Measurements from ENCODE around the gene ZCCHC9. TPM values are rescaled to one million over a fixed set of nuclear protein-coding genes. Genes with fewer than 3 reads are reported as not detected.

The ZCCHC9 gene
- total RNA-seq, 1 experiment from 2014 or later, result 22.0 TPM

- H3K9me3 ChIP-seq (ENCODE audit: insufficient read depth, low read depth), result no peaks in the 10 kb centered on the region
- no peaks in the 10 kb centered on the region for H3K9me2 ChIP-seq (ENCODE audit: insufficient read depth)
- no TSS peak for BruUV-seq (replicated peaks)
- ChIA-PET POLR2A (ENCODE audit: unreplicated experiment) (no interaction called here), CTCF (no interaction called here)
- no peaks in the 10 kb centered on the region for H3K27me3 ChIP-seq (ENCODE audit: insufficient read depth, low read depth)
- H3K4me3 ChIP-seq, result no peak overlapping the region
- H3F3A ChIP-seq (ENCODE audit: insufficient read depth, low read depth), result no peaks in the 10 kb centered on the region
- no peak overlapping the region for H3K4me2 ChIP-seq
- no peaks in the 10 kb centered on the region for H3K79me2 ChIP-seq (ENCODE audit: low read depth)
- H3K27ac ChIP-seq, result no peak overlapping the region
- no peaks in the 10 kb centered on the region for H3K36me3 ChIP-seq (ENCODE audit: low read depth)
- DNase-seq, result no peak
- no peak overlapping the region for H2AFZ ChIP-seq
- TF ChIP-seq EZH2 (IDR thresholded peaks at IDR 0.05; ENCODE audit: low read depth), result no peak
- TF ChIP-seq CTCF (conservative IDR thresholded peaks at IDR 0.05), result no peak
- no peaks in the 10 kb centered on the region; the same call in 1 of the 2 replicates for H4K20me1 ChIP-seq (ENCODE audit: insufficient read depth)
- intact Hi-C loops (cut with micrococcal nuclease; ENCODE audit: unreplicated experiment), result no loop called here
- H3K4me1 ChIP-seq (replicated peaks; ENCODE audit: insufficient read depth), result no peaks in the 10 kb centered on the region
Measured at GRCh38 chr5:81283976-81284375, 17.4 kb upstream of the ZCCHC9 start.

GRCh38 chr5:81286059-81286617, 15.2 kb upstream of the ZCCHC9 start:
- no peak for DNase-seq
- ChIA-PET POLR2A (ENCODE audit: unreplicated experiment) (no interaction called here), CTCF (interaction anchor here (1.7 kb wide), 1 partner anchor 13 kb away, joined by 7 read pairs; no protein-coding TSS in a partner anchor)
- H3K4me3 ChIP-seq, result no peak overlapping the region
- H3K27ac ChIP-seq, result no peak overlapping the region
- intact Hi-C loops (cut with micrococcal nuclease; ENCODE audit: unreplicated experiment), result no loop called here
- H3K36me3 ChIP-seq (ENCODE audit: low read depth), result no peaks in the 10 kb centered on the region
- H3F3A ChIP-seq (ENCODE audit: insufficient read depth, low read depth), result no peaks in the 10 kb centered on the region
- no peak overlapping the region for H2AFZ ChIP-seq
- no peaks in the 10 kb centered on the region for H3K27me3 ChIP-seq (ENCODE audit: insufficient read depth, low read depth)
- H3K9me3 ChIP-seq (ENCODE audit: insufficient read depth, low read depth), result no peaks in the 10 kb centered on the region
- H3K9me2 ChIP-seq (ENCODE audit: insufficient read depth), result no peaks in the 10 kb centered on the region
- H3K4me1 ChIP-seq (replicated peaks; ENCODE audit: insufficient read depth), result no peaks in the 10 kb centered on the region
- H3K4me2 ChIP-seq, result no peak overlapping the region
- no peak for TF ChIP-seq CTCF (conservative IDR thresholded peaks at IDR 0.05)
- TF ChIP-seq EZH2 (IDR thresholded peaks at IDR 0.05; ENCODE audit: low read depth), result no peak
- BruUV-seq (replicated peaks), result no TSS peak
- H4K20me1 ChIP-seq (ENCODE audit: insufficient read depth), result no peaks in the 10 kb centered on the region; the same call in 1 of the 2 replicates
- H3K79me2 ChIP-seq (ENCODE audit: low read depth), result peaks cover 8% of the 10 kb centered on the region; the same call in 1 of the 2 replicates

GRCh38 chr5:81288021-81288433, 13.4 kb upstream of the ZCCHC9 start:
- no peak for DNase-seq
- H3K4me1 ChIP-seq (replicated peaks; ENCODE audit: insufficient read depth), result no peaks in the 10 kb centered on the region
- POLR2A ChIA-PET (ENCODE audit: unreplicated experiment), result no interaction called here
- peaks cover 26% of the 10 kb centered on the region for H3K79me2 ChIP-seq (ENCODE audit: low read depth)
- CTCF ChIA-PET, result no interaction called here
- no peak overlapping the region for H3K4me3 ChIP-seq
- no peak overlapping the region for H2AFZ ChIP-seq
- H3K9me3 ChIP-seq (ENCODE audit: insufficient read depth, low read depth), result peaks cover 9% of the 10 kb centered on the region; the same call in 1 of the 2 replicates
- H3K4me2 ChIP-seq, result no peak overlapping the region
- BruUV-seq (replicated peaks), result no TSS peak
- no peaks in the 10 kb centered on the region for H3K36me3 ChIP-seq (ENCODE audit: low read depth)
- no peak overlapping the region for H3K27ac ChIP-seq
- H3F3A ChIP-seq (ENCODE audit: insufficient read depth, low read depth), result no peaks in the 10 kb centered on the region
- H3K27me3 ChIP-seq (ENCODE audit: insufficient read depth, low read depth), result no peaks in the 10 kb centered on the region
- no peaks in the 10 kb centered on the region for H3K9me2 ChIP-seq (ENCODE audit: insufficient read depth)
- TF ChIP-seq EZH2 (IDR thresholded peaks at IDR 0.05; ENCODE audit: low read depth) (no peak), CTCF (conservative IDR thresholded peaks at IDR 0.05) (no peak)
- no peaks in the 10 kb centered on the region; the same call in 1 of the 2 replicates for H4K20me1 ChIP-seq (ENCODE audit: insufficient read depth)
- intact Hi-C loops (cut with micrococcal nuclease; ENCODE audit: unreplicated experiment), result no loop called here
